SK-N-SH (cell line): ENCODE results near the gene KRTAP2-1. TPM values are rescaled to one million over a fixed set of nuclear protein-coding genes. Genes with fewer than 3 reads are reported as not detected.
A peak's percentile ranks its signal among the peaks of the same experiment; 100 is the strongest.

Experiments used
- CTCF ChIA-PET: fragments of 300-600, 350-600 bp; formaldehyde crosslinking; extraction: SDS; loops from one replicate; lab custom pipeline; 2021; lab: Yijun Ruan, JAX
- POLR2A ChIA-PET: fragments of 350-600 bp; sonication (Branson Sonifier 250); formaldehyde crosslinking; extraction: SDS; loops from one replicate; lab custom pipeline; 2020; ENCODE audit warnings: antibody characterized with exemption, inconsistent platforms; lab: Yijun Ruan, JAX
- DNase-seq: peaks from one replicate; pipeline ENCODE4 v3.0.0; 2012
- H2AFZ ChIP-seq: fragments of 200-600 bp; sonication (generic); 2 replicates; pipeline ENCODE4 v1.8.1; 2016; ENCODE audit warnings: antibody characterized with exemption, mild to moderate bottlenecking, low read depth
- H3F3A ChIP-seq: fragments of 200-600 bp; sonication (generic); replicated peaks from 2 replicates; pipeline ENCODE3; 2016; ENCODE audit warnings: antibody characterized with exemption, mild to moderate bottlenecking; ENCODE audit not compliant: insufficient read depth
- H3K27ac ChIP-seq, 2 experiments: fragments of 200-500 bp in 1 of 2; fragments of 200-600 bp in 1 of 2; sonication (Bioruptor generic) in 1 of 2; sonication (generic), shearing (Covaris generic) in 1 of 2; 2 replicates each; pipeline versions ENCODE4 v1.5.1 to v1.6.1; 2014 to 2016; ENCODE audit warnings: low read depth in 2 of 2, inconsistent platforms in 1 of 2, low read length in 1 of 2, mild to moderate bottlenecking in 1 of 2, mixed read lengths in 1 of 2
- H3K27me3 ChIP-seq: fragments of 200-600 bp; sonication (generic), shearing (Covaris generic); 2 replicates; pipeline ENCODE4 v1.6.1; 2016; ENCODE audit warnings: mixed run types; ENCODE audit not compliant: insufficient read depth
- H3K36me3 ChIP-seq, 2 experiments: fragments of 200-500 bp in 1 of 2; fragments of 200-600 bp in 1 of 2; sonication (Bioruptor generic) in 1 of 2; sonication (generic) in 1 of 2; replicated peaks in 1 of 2; 2 replicates each; pipeline versions ENCODE3 to v1.5.1; 2014 to 2016; ENCODE audit warnings: low read length in 1 of 2, mild to moderate bottlenecking in 1 of 2; ENCODE audit not compliant: insufficient read depth in 2 of 2, control insufficient read depth in 1 of 2
- H3K4me1 ChIP-seq, 2 experiments: fragments of 200-500 bp in 1 of 2; fragments of 200-600 bp in 1 of 2; sonication (Bioruptor generic) in 1 of 2; sonication (generic), shearing (Covaris generic) in 1 of 2; 2 replicates each; pipeline versions ENCODE4 v1.5.1 to v1.6.1; 2014 to 2016; ENCODE audit warnings: low read depth in 1 of 2, low read length in 1 of 2, mixed run types in 1 of 2; ENCODE audit not compliant: insufficient read depth in 2 of 2, control insufficient read depth in 1 of 2
- H3K4me2 ChIP-seq: fragments of 200-600 bp; sonication (generic), shearing (Covaris generic); 2 replicates; pipeline ENCODE4 v1.6.1; 2017; ENCODE audit warnings: mixed run types
- H3K4me3 ChIP-seq, 2 experiments: fragments of 200-500 bp in 1 of 2; fragments of 200-600 bp in 1 of 2; sonication (Bioruptor generic) in 1 of 2; sonication (generic), shearing (Covaris generic) in 1 of 2; 2 replicates each; pipeline versions ENCODE4 v1.5.1 to v1.8.1; 2014 to 2016; ENCODE audit warnings: low read depth in 2 of 2, inconsistent platforms in 1 of 2, low read length in 1 of 2, mild to moderate bottlenecking in 1 of 2, mixed read lengths in 1 of 2, moderate library complexity in 1 of 2
- H3K79me2 ChIP-seq: fragments of 200-600 bp; sonication (generic); 2 replicates; pipeline ENCODE4 v1.8.1; 2017; ENCODE audit warnings: mild to moderate bottlenecking; ENCODE audit not compliant: insufficient read depth
- H3K9ac ChIP-seq: fragments of 200-600 bp; sonication (generic); 2 replicates; pipeline ENCODE4 v1.6.1; 2017; ENCODE audit warnings: mixed run types
- H3K9me2 ChIP-seq: fragments of 200-600 bp; sonication (generic); 2 replicates; pipeline ENCODE4 v1.6.1; 2017; ENCODE audit warnings: mixed run types
- H3K9me3 ChIP-seq: fragments of 200-600 bp; sonication (generic); 2 replicates; pipeline ENCODE4 v1.6.1; 2017; ENCODE audit warnings: mixed run types, mild to moderate bottlenecking, moderate library complexity
- H4K20me1 ChIP-seq: fragments of 200-600 bp; sonication (generic); 2 replicates; pipeline ENCODE4 v1.6.1; 2017; ENCODE audit warnings: mild to moderate bottlenecking, mixed run types; ENCODE audit not compliant: insufficient read depth
- CHD2 ChIP-seq: fragments of 150-350 bp; IDR thresholded peaks from 2 replicates; pipeline ENCODE4 v1.6.1; 2018; ENCODE audit warnings: low read length; ENCODE audit not compliant: partially characterized antibody
- ELF1 ChIP-seq: IDR thresholded peaks from 2 replicates; pipeline ENCODE4 v1.4.0; 2012
- EZH2phosphoT487 ChIP-seq: fragments of 200-600 bp; sonication (generic); IDR thresholded peaks from 2 replicates; pipeline ENCODE4 v1.6.1; 2017; ENCODE audit warnings: low read depth, mixed run types, mild to moderate bottlenecking, antibody characterized with exemption, moderate library complexity, borderline replicate concordance
- FOSL2 ChIP-seq: IDR thresholded peaks from 2 replicates; pipeline ENCODE4 v1.4.0; 2012; ENCODE audit warnings: low read depth, mild to moderate bottlenecking, moderate library complexity, borderline replicate concordance
- FOXJ3 ChIP-seq: sonication (generic); formaldehyde crosslinking; IDR thresholded peaks from 2 replicates; pipeline ENCODE4 v1.5.1; 2020; ENCODE audit warnings: mild to moderate bottlenecking, missing genetic modification reagents
- FOXM1 ChIP-seq: IDR thresholded peaks from 2 replicates; pipeline ENCODE4 v1.4.0; 2012; ENCODE audit warnings: low read depth, mild to moderate bottlenecking
- GATA2 ChIP-seq: sonication (generic); formaldehyde crosslinking; IDR thresholded peaks from 2 replicates; pipeline ENCODE4 v1.5.0; 2020; ENCODE audit warnings: mild to moderate bottlenecking, missing genetic modification reagents
- JUND ChIP-seq: IDR thresholded peaks from 2 replicates; pipeline ENCODE4 v1.4.0; 2012
- MEF2A ChIP-seq: IDR thresholded peaks from 2 replicates; pipeline ENCODE4 v1.4.0; 2012; ENCODE audit warnings: low read depth, borderline replicate concordance
- MXI1 ChIP-seq: IDR thresholded peaks from 2 replicates; pipeline ENCODE4 v1.6.1; 2012; ENCODE audit warnings: mild to moderate bottlenecking, low read depth, low read length, improper control_type of control experiment
- NFIC ChIP-seq: IDR thresholded peaks from 2 replicates; pipeline ENCODE4 v1.4.0; 2012; ENCODE audit warnings: borderline replicate concordance
- NRF1 ChIP-seq: IDR thresholded peaks from 2 replicates; pipeline ENCODE4 v1.6.1; 2012; ENCODE audit warnings: low read depth, mild to moderate bottlenecking, low read length
- RAD21 ChIP-seq: IDR thresholded peaks from 2 replicates; pipeline ENCODE4 v1.6.1; 2012; ENCODE audit warnings: mild to moderate bottlenecking, low read length
- RCOR1 ChIP-seq: fragments of 150-350 bp; IDR thresholded peaks from 2 replicates; pipeline ENCODE4 v1.6.1; 2017; ENCODE audit warnings: antibody characterized with exemption, low read length
- RFX5 ChIP-seq: IDR thresholded peaks from 2 replicates; pipeline ENCODE4 v1.6.1; 2012; ENCODE audit warnings: mild to moderate bottlenecking, improper control_type of control experiment, low read length
- SIN3A ChIP-seq: IDR thresholded peaks from 2 replicates; pipeline ENCODE4 v1.6.1; 2012; ENCODE audit warnings: low read depth, mild to moderate bottlenecking, low read length, moderate library complexity, borderline replicate concordance
- YY1 ChIP-seq: IDR thresholded peaks from 2 replicates; pipeline ENCODE4 v1.4.0; 2012; ENCODE audit warnings: low read depth, mild to moderate bottlenecking
- WGBS: methylation state at CpG from one replicate; pipeline ENCODE4 v1.1.6; 2017; ENCODE audit warnings: low lambda C conversion rate; 5-methylcytosine and 5-hydroxymethylcytosine counted together
- polyA plus RNA-seq, 3 experiments: library from polyadenylated mRNA; depleted of rRNA; stranded (reverse); fragments of >200 nt; gene quantifications; 2 replicates each; pipeline ENCODE4 v1.2.3, GENCODE V29; 2012
- TF ChIP-seq, protein P1 (sequence below): fragments of 200-600 bp; sonication (generic); IDR thresholded peaks from 2 replicates; pipeline ENCODE4 v1.6.1; 2017; ENCODE audit warnings: antibody characterized with exemption, mild to moderate bottlenecking, moderate library complexity
- TF ChIP-seq, protein P2 (sequence below): IDR thresholded peaks from 2 replicates; pipeline ENCODE4; 2012
- TF ChIP-seq, protein P3 (sequence below): fragments of 150-350 bp; IDR thresholded peaks from 2 replicates; pipeline ENCODE4 v1.6.1; 2016; ENCODE audit warnings: mild to moderate bottlenecking, low read depth, low read length

KRTAP2-1 gene
- polyA plus RNA-seq, 1 of the 3 experiments (the other 2 are of a cell fraction) = not detected

DNA sequence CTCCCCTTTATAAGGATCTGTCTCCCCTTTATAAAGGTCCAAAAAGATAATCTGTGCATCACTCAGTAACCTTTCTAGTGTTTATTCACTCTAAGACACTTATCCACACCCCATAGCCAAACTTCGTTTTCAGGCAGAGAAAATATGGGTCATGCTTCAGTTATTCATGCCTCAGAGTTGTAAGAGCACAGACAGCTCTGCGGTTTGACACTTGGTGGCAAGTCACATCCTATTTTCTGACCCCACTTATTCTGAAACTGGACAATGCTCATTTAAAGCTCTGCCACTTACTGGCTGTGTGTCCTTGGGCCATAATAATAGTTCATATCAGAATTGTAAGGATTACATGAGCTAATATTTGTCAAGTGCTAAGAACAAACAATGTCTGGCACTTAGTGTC, 2.0 kb upstream of the KRTAP2-1 start (continued):
- TF ChIP-seq, protein P1, sequence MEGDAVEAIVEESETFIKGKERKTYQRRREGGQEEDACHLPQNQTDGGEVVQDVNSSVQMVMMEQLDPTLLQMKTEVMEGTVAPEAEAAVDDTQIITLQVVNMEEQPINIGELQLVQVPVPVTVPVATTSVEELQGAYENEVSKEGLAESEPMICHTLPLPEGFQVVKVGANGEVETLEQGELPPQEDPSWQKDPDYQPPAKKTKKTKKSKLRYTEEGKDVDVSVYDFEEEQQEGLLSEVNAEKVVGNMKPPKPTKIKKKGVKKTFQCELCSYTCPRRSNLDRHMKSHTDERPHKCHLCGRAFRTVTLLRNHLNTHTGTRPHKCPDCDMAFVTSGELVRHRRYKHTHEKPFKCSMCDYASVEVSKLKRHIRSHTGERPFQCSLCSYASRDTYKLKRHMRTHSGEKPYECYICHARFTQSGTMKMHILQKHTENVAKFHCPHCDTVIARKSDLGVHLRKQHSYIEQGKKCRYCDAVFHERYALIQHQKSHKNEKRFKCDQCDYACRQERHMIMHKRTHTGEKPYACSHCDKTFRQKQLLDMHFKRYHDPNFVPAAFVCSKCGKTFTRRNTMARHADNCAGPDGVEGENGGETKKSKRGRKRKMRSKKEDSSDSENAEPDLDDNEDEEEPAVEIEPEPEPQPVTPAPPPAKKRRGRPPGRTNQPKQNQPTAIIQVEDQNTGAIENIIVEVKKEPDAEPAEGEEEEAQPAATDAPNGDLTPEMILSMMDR = no peak
- TF ChIP-seq FOXM1 (no peak), EZH2phosphoT487 (no peak), YY1 (no peak), RAD21 (no peak), JUND (no peak), FOSL2 (no peak), MEF2A (no peak), RCOR1 (no peak)

DNA sequence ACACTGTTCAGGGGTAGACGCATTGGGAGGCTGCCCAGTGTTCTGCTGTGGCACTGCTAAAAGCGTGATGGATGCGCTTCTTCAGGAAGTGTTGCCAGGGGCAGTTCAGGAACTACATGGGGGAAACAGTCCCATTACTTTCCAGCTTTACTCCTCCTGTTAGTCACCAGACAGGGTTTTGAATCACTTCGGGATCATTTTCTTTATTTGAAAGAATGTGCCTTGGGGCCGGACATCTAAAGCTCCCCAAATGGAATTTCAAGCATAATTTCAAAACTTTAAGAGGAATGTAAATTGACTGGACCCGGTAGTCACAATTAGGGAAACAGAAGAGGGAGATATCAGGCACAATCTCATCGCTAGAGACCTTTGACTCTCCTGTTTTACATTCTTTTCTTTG, 1.3 kb upstream of the KRTAP2-1 start:
- Histone ChIP-seq H4K20me1 (no peaks in the 10 kb centered on the region), H3K4me2 (peak overlapping the region; percentile 14), H2AFZ (peak overlapping the region; percentile 44; the same call in 1 of the 2 replicates), H3K79me2 (no peaks in the 10 kb centered on the region), H3K9ac (no peak overlapping the region), H3K9me3 (no peaks in the 10 kb centered on the region), H3K4me3 (no peak overlapping the region), H3K36me3 (peaks cover 0 to 3% of the 10 kb centered on the region in 2 experiments), H3K27me3 (no peaks in the 10 kb centered on the region), H3K9me2 (no peaks in the 10 kb centered on the region), H3K27ac (peak overlapping the region in 1 of 2 experiments; percentile 44; a peak in 2 of 4 replicates), H3F3A (peaks cover 10% of the 10 kb centered on the region), H3K4me1 (no peaks in the 10 kb centered on the region)
- CTCF ChIA-PET = interaction anchor here (0.6 to 1.4 kb wide), 2 partner anchors 32 to 614 kb away, joined by 3 read pairs; no protein-coding TSS in a partner anchor
- WGBS = 3% methylated on average over 7 of the region's 7 CpGs
- POLR2A ChIA-PET = no interaction called here
- TF ChIP-seq NRF1 (no peak), RFX5 (no peak), YY1 (no peak), FOSL2 (no peak), MXI1 (no peak), CHD2 (no peak), MEF2A (no peak), SIN3A (no peak), EZH2phosphoT487 (no peak), NFIC (no peak), FOXJ3 (no peak), GATA2 (CRISPR knock-in tag) (no peak), ELF1 (no peak)
- TF ChIP-seq, protein P2, sequence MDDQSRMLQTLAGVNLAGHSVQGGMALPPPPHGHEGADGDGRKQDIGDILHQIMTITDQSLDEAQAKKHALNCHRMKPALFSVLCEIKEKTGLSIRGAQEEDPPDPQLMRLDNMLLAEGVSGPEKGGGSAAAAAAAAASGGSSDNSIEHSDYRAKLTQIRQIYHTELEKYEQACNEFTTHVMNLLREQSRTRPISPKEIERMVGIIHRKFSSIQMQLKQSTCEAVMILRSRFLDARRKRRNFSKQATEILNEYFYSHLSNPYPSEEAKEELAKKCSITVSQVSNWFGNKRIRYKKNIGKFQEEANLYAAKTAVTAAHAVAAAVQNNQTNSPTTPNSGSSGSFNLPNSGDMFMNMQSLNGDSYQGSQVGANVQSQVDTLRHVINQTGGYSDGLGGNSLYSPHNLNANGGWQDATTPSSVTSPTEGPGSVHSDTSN = no peak
- TF ChIP-seq, protein P3, sequence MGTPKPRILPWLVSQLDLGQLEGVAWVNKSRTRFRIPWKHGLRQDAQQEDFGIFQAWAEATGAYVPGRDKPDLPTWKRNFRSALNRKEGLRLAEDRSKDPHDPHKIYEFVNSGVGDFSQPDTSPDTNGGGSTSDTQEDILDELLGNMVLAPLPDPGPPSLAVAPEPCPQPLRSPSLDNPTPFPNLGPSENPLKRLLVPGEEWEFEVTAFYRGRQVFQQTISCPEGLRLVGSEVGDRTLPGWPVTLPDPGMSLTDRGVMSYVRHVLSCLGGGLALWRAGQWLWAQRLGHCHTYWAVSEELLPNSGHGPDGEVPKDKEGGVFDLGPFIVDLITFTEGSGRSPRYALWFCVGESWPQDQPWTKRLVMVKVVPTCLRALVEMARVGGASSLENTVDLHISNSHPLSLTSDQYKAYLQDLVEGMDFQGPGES = no peak
- no peak for DNase-seq
